RWPE2 (cell line): ENCODE data around the gene ERN1.

ENCODE experiments used
- ATAC-seq: fragments of 200-7000 bp; cut with Tn5 transposase; 3 replicates; pipeline ENCODE4 v1.9.1; 2021; ENCODE audit warnings: low read depth
- DNase-seq: peaks from one replicate; pipeline ENCODE4 v3.0.0-alpha.2; 2020; ENCODE audit warnings: low spot score
- H3K27ac ChIP-seq: fragments of 450-650 bp; 2 replicates; pipeline ENCODE4 v1.5.1; 2017; ENCODE audit warnings: mild to moderate bottlenecking; ENCODE audit not compliant: poor library complexity, severe bottlenecking
- H3K27me3 ChIP-seq: fragments of 250-450 bp; sonication (Bioruptor Pico); 2 replicates; pipeline ENCODE4 v1.5.1; 2021; ENCODE audit warnings: mild to moderate bottlenecking, moderate library complexity; ENCODE audit not compliant: insufficient read depth, poor library complexity, severe bottlenecking
- H3K36me3 ChIP-seq: fragments of 250-450 bp; sonication (Bioruptor Pico); 2 replicates; pipeline ENCODE4 v1.5.1; 2020; ENCODE audit warnings: low read depth, mild to moderate bottlenecking, moderate library complexity
- H3K4me1 ChIP-seq: fragments of 250-450 bp; sonication (Bioruptor Pico); 2 replicates; pipeline ENCODE4 v1.5.1; 2021; ENCODE audit warnings: mild to moderate bottlenecking, moderate library complexity; ENCODE audit not compliant: insufficient read depth, poor library complexity, severe bottlenecking
- H3K4me3 ChIP-seq: fragments of 250-450 bp; sonication (Bioruptor Pico); 2 replicates; pipeline ENCODE4 v1.5.1; 2021; ENCODE audit warnings: mild to moderate bottlenecking, moderate library complexity; ENCODE audit not compliant: severe bottlenecking
- H3K9me3 ChIP-seq: fragments of 250-450 bp; sonication (Bioruptor Pico); 2 replicates; pipeline ENCODE4 v1.5.1; 2021; ENCODE audit warnings: mild to moderate bottlenecking, moderate library complexity; ENCODE audit not compliant: severe bottlenecking
- TF ChIP-seq, protein P1 (sequence below): fragments of 450-650 bp; IDR thresholded peaks from one replicate; pipeline ENCODE4 v1.5.1; 2017; ENCODE audit warnings: mild to moderate bottlenecking, moderate library complexity; ENCODE audit not compliant: poor library complexity, severe bottlenecking

The ERN1 gene

GRCh38 chr17:64106918-64107317, 23.0 kb downstream of the ERN1 start:
- no peaks in the 10 kb centered on the region for H3K9me3 ChIP-seq
- H3K27ac ChIP-seq: no peak overlapping the region
- no peak; the same call in 2 of the 3 replicates for ATAC-seq
- H3K36me3 ChIP-seq: no peaks in the 10 kb centered on the region
- H3K27me3 ChIP-seq: no peaks in the 10 kb centered on the region
- no peak for DNase-seq
- H3K4me3 ChIP-seq: no peak overlapping the region
- TF ChIP-seq, protein P1, sequence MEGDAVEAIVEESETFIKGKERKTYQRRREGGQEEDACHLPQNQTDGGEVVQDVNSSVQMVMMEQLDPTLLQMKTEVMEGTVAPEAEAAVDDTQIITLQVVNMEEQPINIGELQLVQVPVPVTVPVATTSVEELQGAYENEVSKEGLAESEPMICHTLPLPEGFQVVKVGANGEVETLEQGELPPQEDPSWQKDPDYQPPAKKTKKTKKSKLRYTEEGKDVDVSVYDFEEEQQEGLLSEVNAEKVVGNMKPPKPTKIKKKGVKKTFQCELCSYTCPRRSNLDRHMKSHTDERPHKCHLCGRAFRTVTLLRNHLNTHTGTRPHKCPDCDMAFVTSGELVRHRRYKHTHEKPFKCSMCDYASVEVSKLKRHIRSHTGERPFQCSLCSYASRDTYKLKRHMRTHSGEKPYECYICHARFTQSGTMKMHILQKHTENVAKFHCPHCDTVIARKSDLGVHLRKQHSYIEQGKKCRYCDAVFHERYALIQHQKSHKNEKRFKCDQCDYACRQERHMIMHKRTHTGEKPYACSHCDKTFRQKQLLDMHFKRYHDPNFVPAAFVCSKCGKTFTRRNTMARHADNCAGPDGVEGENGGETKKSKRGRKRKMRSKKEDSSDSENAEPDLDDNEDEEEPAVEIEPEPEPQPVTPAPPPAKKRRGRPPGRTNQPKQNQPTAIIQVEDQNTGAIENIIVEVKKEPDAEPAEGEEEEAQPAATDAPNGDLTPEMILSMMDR: no peak
- H3K4me1 ChIP-seq: peaks cover 35% of the 10 kb centered on the region

DNA sequence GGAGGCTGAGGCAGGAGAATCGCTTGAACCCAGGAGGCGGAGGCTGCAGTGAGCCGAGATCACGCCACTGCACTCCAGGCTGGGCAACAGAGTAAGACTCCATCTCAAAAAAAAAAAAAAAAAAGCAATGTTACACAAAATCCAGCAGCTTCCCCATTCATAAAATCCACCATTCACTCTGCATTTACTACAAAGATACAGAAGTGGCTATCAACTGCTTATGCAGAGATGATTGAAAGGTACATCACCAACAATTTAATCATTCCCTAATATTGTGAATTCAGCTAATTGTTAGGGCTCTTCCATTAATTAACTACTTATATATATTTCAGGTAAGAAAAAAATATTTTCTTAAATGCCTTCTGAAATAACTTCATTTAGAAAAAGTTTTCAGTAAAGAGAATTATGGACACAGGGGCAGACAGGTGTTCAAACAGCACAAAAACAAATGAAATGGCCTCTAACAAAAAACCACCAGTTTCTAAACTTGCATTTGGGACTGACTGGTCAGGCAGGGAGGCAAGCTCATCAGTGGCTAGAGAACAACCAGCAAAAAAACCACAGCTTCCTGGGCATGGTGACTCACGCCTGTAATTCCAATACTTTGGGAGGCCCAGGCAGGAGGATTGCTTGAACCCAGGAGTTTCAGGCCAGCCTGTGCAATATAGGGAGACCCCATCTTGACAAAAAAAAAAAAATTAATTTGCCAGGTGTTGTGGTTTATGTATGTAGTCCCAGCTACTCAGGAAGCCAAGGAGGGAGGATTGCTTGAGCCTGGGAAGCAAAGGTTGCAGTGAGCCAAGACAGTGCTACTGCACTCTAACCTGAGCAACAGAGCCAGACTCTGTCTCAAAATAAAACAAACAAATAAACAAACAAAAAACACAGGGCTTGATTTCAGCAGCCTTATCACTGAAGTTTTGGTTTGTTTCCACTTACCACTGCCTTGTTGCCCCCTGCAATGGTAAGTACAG, 26.3 kb downstream of the ERN1 start:
- peak overlapping the region; percentile 24 for H3K27ac ChIP-seq
- TF ChIP-seq, protein P1: no peak
- no peaks in the 10 kb centered on the region for H3K27me3 ChIP-seq
- H3K4me1 ChIP-seq: peaks cover 22% of the 10 kb centered on the region
- H3K4me3 ChIP-seq: no peak overlapping the region
- H3K36me3 ChIP-seq: no peaks in the 10 kb centered on the region
- DNase-seq (no peak), ATAC-seq (peak; percentile 44; the same call in 1 of the 3 replicates)
- H3K9me3 ChIP-seq: no peaks in the 10 kb centered on the region

DNA sequence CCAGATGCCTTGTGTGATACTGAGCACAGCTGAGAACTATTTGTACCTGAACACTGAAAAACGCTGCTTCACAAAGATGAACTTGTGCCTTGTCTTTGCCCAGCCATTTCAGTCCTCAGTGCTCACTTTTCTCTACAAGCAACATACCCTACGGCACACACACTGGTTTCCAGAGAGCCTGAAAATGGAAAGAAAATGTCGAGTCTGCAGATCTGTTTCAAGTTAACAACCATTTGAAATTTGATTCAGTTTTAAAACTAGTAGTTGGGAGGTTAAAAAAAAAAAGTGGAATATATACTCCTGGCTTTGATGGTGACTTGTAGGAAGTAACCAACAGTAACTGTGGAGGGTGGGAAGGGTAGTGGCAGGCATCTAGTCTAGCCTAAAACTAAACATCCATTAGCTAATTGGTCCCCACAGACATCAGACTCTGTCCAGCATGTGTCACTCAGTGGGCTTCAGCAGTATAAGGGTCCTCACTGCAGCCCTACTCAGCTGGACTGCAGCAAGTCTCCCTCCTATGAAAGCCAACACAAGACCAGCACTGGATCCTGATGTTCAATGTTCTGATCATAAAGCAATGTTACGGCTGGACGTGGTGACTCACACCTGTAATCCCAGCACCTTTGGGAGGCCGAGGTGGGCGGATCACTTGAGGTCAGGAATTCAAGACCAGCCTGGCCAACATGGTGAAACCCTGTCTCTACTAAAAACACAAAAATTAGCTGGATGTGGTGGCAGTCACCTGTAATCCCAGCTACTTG, 27.1 kb downstream of the ERN1 start:
- no peaks in the 10 kb centered on the region for H3K27me3 ChIP-seq
- no peak for ATAC-seq

DNA sequence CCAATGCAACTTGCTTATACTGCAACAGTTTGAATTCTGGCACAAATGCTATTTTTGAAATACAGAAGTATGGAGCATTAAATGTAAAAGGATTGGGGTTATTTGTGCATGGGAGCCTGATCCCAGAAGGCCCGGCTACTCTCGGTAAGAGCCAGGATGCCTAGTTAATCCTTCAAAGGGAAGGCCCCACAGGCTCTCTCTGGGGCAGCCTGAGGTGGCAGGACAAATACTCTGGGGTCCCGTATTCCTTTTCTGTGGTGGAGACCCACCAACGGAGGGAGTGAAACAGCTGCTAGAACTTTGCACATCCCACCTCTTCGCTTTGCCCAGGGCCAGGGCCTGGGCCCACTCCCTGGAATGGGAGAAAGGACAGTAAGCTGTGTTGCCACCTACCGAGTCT, 30.4 kb downstream of the ERN1 start:
- TF ChIP-seq, protein P1: no peak
- no peak overlapping the region for H3K4me3 ChIP-seq
- H3K27me3 ChIP-seq: no peaks in the 10 kb centered on the region
- H3K4me1 ChIP-seq: peaks cover 34% of the 10 kb centered on the region
- H3K27ac ChIP-seq: no peak overlapping the region
- peaks cover 5% of the 10 kb centered on the region; the same call in 1 of the 2 replicates for H3K36me3 ChIP-seq
- ATAC-seq (no peak), DNase-seq (no peak)
- no peaks in the 10 kb centered on the region for H3K9me3 ChIP-seq

More for the DNA sequence above, 27.1 kb downstream of the ERN1 start:
- Histone ChIP-seq H3K9me3 (no peaks in the 10 kb centered on the region), H3K4me3 (no peak overlapping the region), H3K27ac (no peak overlapping the region), H3K4me1 (peaks cover 22% of the 10 kb centered on the region), H3K36me3 (no peaks in the 10 kb centered on the region)
- TF ChIP-seq, protein P1: no peak
- no peak for DNase-seq
